Activated naive CD4-positive, alpha-beta T cell treated with anti-CD3 and anti-CD28 coated beads, Interleukin-2, amount 50 U/mL, for 72 hours (primary cell): Measurements from ENCODE around the gene POMP. TPM values are rescaled to one million over a fixed set of nuclear protein-coding genes. Genes with fewer than 3 reads are reported as not detected.
"Not testable (repeated sequence)": the region's sequence is repeated elsewhere in the genome, so short reads cannot be mapped to it uniquely, and the experiment has no call there.

Source experiments
- ATAC-seq, 2 donors: fragments of 150-1000 bp; cut with Tn5 transposase; 2 replicates each; pipeline ENCODE4 v1.10.0; 2021; ENCODE audit warnings: mild to moderate bottlenecking in 2 of 2, moderate library complexity in 2 of 2
- DNase-seq, 2 donors: peaks; one replicate each; pipeline ENCODE4 v3.0.0; 2021 to 2022; ENCODE audit warnings: low spot score in 2 of 2
- H3K27ac Mint-ChIP-seq, 2 donors: one replicate each; pipeline ENCODE4 v1.8.0; 2022; ENCODE audit warnings: mild to moderate bottlenecking in 2 of 2, mixed read lengths in 2 of 2
- H3K36me3 Mint-ChIP-seq, 2 donors: one replicate each; pipeline ENCODE4 v1.8.0; 2022; ENCODE audit warnings: mixed read lengths in 2 of 2
- H3K9me3 Mint-ChIP-seq, 2 donors: one replicate each; pipeline ENCODE4 v1.8.0; 2022; ENCODE audit warnings: mixed read lengths in 2 of 2
- total RNA-seq, 2 donors: library from RNA; stranded (reverse); gene quantifications; one replicate each; pipeline ENCODE4 v1.2.3, GENCODE V29; 2022

POMP gene
- total RNA-seq, 2 donors from 2014 or later: 101 to 110 TPM

GRCh38 chr13:28671126-28671792, 12.3 kb downstream of the POMP start:
- DNase-seq (no peak), ATAC-seq (no peak)
- H3K27ac Mint-ChIP-seq: peak overlapping the region in 1 of 2 donors; percentile 78
- no peaks in the 10 kb centered on the region for H3K9me3 Mint-ChIP-seq
- H3K36me3 Mint-ChIP-seq: peaks cover 23 to 39% of the 10 kb centered on the region in 2 donors

- peaks cover 0 to 7% of the 10 kb centered on the region in 2 donors for H3K36me3 Mint-ChIP-seq
- DNase-seq: no peak
- ATAC-seq: no peak
- no peaks in the 10 kb centered on the region for H3K9me3 Mint-ChIP-seq
- no peak overlapping the region for H3K27ac Mint-ChIP-seq
Observed at GRCh38 chr13:28678809-28679208, 19.9 kb downstream of the POMP start.

GRCh38 chr13:28679628-28680027, 20.7 kb downstream of the POMP start:
- DNase-seq (no peak), ATAC-seq (no peak)
- H3K36me3 Mint-ChIP-seq: no peaks in the 10 kb centered on the region
- H3K9me3 Mint-ChIP-seq: no peaks in the 10 kb centered on the region
- no peak overlapping the region for H3K27ac Mint-ChIP-seq

GRCh38 chr13:28680541-28680940, 21.6 kb downstream of the POMP start:
- no peaks in the 10 kb centered on the region for H3K36me3 Mint-ChIP-seq
- no peak overlapping the region for H3K27ac Mint-ChIP-seq
- ATAC-seq (no peak), DNase-seq (no peak)
- H3K9me3 Mint-ChIP-seq: no peaks in the 10 kb centered on the region

- not testable (repeated sequence) for H3K9me3 Mint-ChIP-seq, DNase-seq, H3K27ac Mint-ChIP-seq, ATAC-seq, H3K36me3 Mint-ChIP-seq
Observed at GRCh38 chr13:28683169-28683568, 24.2 kb downstream of the POMP start.

GRCh38 chr13:28684257-28684656, 25.3 kb downstream of the POMP start:
- Mint-ChIP-seq H3K36me3 (no peaks in the 10 kb centered on the region), H3K27ac (peak overlapping the region in 1 of 2 donors; percentile 65), H3K9me3 (peaks cover 3 to 4% of the 10 kb centered on the region in 2 donors)
- ATAC-seq: peak in 1 of 2 donors; percentile 28
- DNase-seq: no peak

GRCh38 chr13:28685114-28685513, 26.2 kb downstream of the POMP start:
- DNase-seq (no peak), ATAC-seq (peak in 1 of 2 donors; percentile 24)
- H3K9me3 Mint-ChIP-seq: peaks cover 11 to 13% of the 10 kb centered on the region in 2 donors
- H3K27ac Mint-ChIP-seq: no peak overlapping the region
- H3K36me3 Mint-ChIP-seq: peaks cover 3 to 8% of the 10 kb centered on the region in 2 donors

GRCh38 chr13:28685892-28686291, 27.0 kb downstream of the POMP start:
- Mint-ChIP-seq H3K36me3 (peaks cover 8 to 11% of the 10 kb centered on the region in 2 donors), H3K9me3 (peaks cover 13 to 15% of the 10 kb centered on the region in 2 donors), H3K27ac (no peak overlapping the region)
- ATAC-seq: no peak
- no peak for DNase-seq

- H3K36me3 Mint-ChIP-seq: peaks cover 23 to 41% of the 10 kb centered on the region in 2 donors
- not testable (repeated sequence) for ATAC-seq, H3K27ac Mint-ChIP-seq, DNase-seq
- peaks cover 23 to 26% of the 10 kb centered on the region in 2 donors for H3K9me3 Mint-ChIP-seq
Observed at GRCh38 chr13:28693605-28694491, 34.9 kb downstream of the POMP start.

GRCh38 chr13:28697441-28697840, 38.5 kb downstream of the POMP start:
- Mint-ChIP-seq H3K36me3 (peaks cover 15 to 30% of the 10 kb centered on the region in 2 donors), H3K27ac (no peak overlapping the region), H3K9me3 (peaks cover 4 to 5% of the 10 kb centered on the region in 2 donors)
- ATAC-seq: no peak
- DNase-seq: no peak

GRCh38 chr13:28699246-28699645, 40.3 kb downstream of the POMP start:
- Mint-ChIP-seq H3K36me3 (peaks cover 15 to 27% of the 10 kb centered on the region in 2 donors), H3K27ac (no peak overlapping the region), H3K9me3 (no peaks in the 10 kb centered on the region)
- no peak for DNase-seq
- ATAC-seq: no peak

GRCh38 chr13:28704282-28704681, 45.4 kb downstream of the POMP start:
- DNase-seq (no peak), ATAC-seq (no peak)
- Mint-ChIP-seq H3K9me3 (no peaks in the 10 kb centered on the region), H3K36me3 (peaks cover 2 to 25% of the 10 kb centered on the region in 2 donors), H3K27ac (no peak overlapping the region)

- H3K36me3 Mint-ChIP-seq: peaks cover under 1 to 22% of the 10 kb centered on the region in 2 donors
- no peak for DNase-seq
- ATAC-seq: no peak
- H3K9me3 Mint-ChIP-seq: no peaks in the 10 kb centered on the region
- no peak overlapping the region for H3K27ac Mint-ChIP-seq
Observed at GRCh38 chr13:28704919-28705318, 46.0 kb downstream of the POMP start.

GRCh38 chr13:28705461-28706083, 46.6 kb downstream of the POMP start:
- Mint-ChIP-seq H3K27ac (no peak overlapping the region), H3K36me3 (peaks cover 5 to 17% of the 10 kb centered on the region in 2 donors), H3K9me3 (no peaks in the 10 kb centered on the region)
- ATAC-seq (no peak), DNase-seq (no peak)

GRCh38 chr13:28707629-28708427, 48.9 kb downstream of the POMP start:
- DNase-seq (no peak), ATAC-seq (peak; percentile 79 to 98)
- Mint-ChIP-seq H3K9me3 (no peaks in the 10 kb centered on the region), H3K36me3 (peaks cover 5 to 18% of the 10 kb centered on the region in 2 donors), H3K27ac (no peak overlapping the region)

GRCh38 chr13:28710161-28710560, 51.2 kb downstream of the POMP start:
- Mint-ChIP-seq H3K27ac (peak overlapping the region in 1 of 2 donors; percentile 79), H3K9me3 (no peaks in the 10 kb centered on the region), H3K36me3 (peaks cover 5 to 16% of the 10 kb centered on the region in 2 donors)
- ATAC-seq (no peak), DNase-seq (no peak)
